GM12878 (cell line): ENCODE data around the gene SEC62. TPM values are rescaled to one million over a fixed set of nuclear protein-coding genes. Genes with fewer than 3 reads are reported as not detected.

Experiments used
- ATAC-seq: fragments of 200-7000 bp; cut with Tn5 transposase; 3 replicates; pipeline ENCODE4 v1.9.1; 2020; ENCODE audit warnings: mild to moderate bottlenecking, moderate library complexity
- BruUV-seq: library from RNA; stranded (reverse); fragments of 400-500 nt; replicated peaks from 2 replicates; lab custom pipeline; 2021; lab: Mats Ljungman, UMichigan
- CTCF ChIA-PET: fragments of 300-600 bp; sonication (Branson Sonifier 250); formaldehyde crosslinking; extraction: SDS; loops from one replicate; lab custom pipeline; 2021; ENCODE audit warnings: inconsistent platforms; lab: Yijun Ruan, JAX
- POLR2A ChIA-PET: fragments of 350-600 bp; formaldehyde crosslinking; extraction: SDS; loops from one replicate; lab custom pipeline; 2021; ENCODE audit warnings: inconsistent platforms; lab: Charles Lee
- RAD21 ChIA-PET: fragments of 300-600 bp; sonication (Branson Sonifier 250); formaldehyde crosslinking; loops from one replicate; lab custom pipeline; 2023; ENCODE audit warnings: antibody characterized with exemption; ENCODE audit not compliant: unreplicated experiment; lab: Charles Lee
- SMC1A ChIA-PET: fragments of 300-600 bp; sonication (Branson Sonifier 250); formaldehyde crosslinking; loops from one replicate; lab custom pipeline; 2023; ENCODE audit not compliant: unreplicated experiment, uncharacterized antibody; lab: Charles Lee
- DNase-seq: peaks from one replicate; pipeline ENCODE4 v3.0.0-alpha.2; 2011; ENCODE audit warnings: low read depth, low spot score
- FAIRE-seq: peaks from 3 replicates; lab custom pipeline; 2011; peaks lifted over from hg19 to GRCh38; lab: Jason Lieb, UNC
- H2AFZ ChIP-seq: 2 replicates; pipeline ENCODE4 v1.6.0; 2011; ENCODE audit warnings: low read depth, low read length, control low read depth; ENCODE audit not compliant: control insufficient read depth
- H3K27ac ChIP-seq: 2 replicates; pipeline ENCODE4 v1.5.1; 2011; ENCODE audit warnings: control low read depth; ENCODE audit not compliant: control insufficient read depth, insufficient read depth
- H3K27me3 ChIP-seq, 2 experiments: replicated peaks in 1 of 2; 2 replicates each; pipeline versions ENCODE4 v1.6.0 to v1.6.1; 2011; ENCODE audit warnings: low read length in 1 of 2; ENCODE audit not compliant: control insufficient read depth in 2 of 2, insufficient read depth in 2 of 2
- H3K36me3 ChIP-seq, 2 experiments: 2 replicates each; pipeline ENCODE4 v1.5.1; 2011; ENCODE audit warnings: low read length in 1 of 2; ENCODE audit not compliant: control insufficient read depth in 2 of 2, insufficient read depth in 2 of 2
- H3K4me1 ChIP-seq: 2 replicates; pipeline ENCODE4 v1.6.1; 2011; ENCODE audit warnings: mild to moderate bottlenecking, low read length, moderate library complexity, mixed read lengths; ENCODE audit not compliant: control insufficient read depth, insufficient read depth
- H3K4me2 ChIP-seq: 2 replicates; pipeline ENCODE4 v1.6.0; 2011; ENCODE audit warnings: control low read depth; ENCODE audit not compliant: control insufficient read depth, insufficient read depth
- H3K4me3 ChIP-seq: fragments of 200-600 bp; sonication (generic); 2 replicates; pipeline ENCODE4 v1.5.1; 2016
- H3K79me2 ChIP-seq: 2 replicates; pipeline ENCODE4 v1.6.0; 2011; ENCODE audit warnings: low read length; ENCODE audit not compliant: control insufficient read depth, insufficient read depth
- H3K9ac ChIP-seq: 2 replicates; pipeline ENCODE4 v1.8.0; 2011; ENCODE audit warnings: low read length, control low read depth, mixed read lengths; ENCODE audit not compliant: control insufficient read depth, insufficient read depth
- H3K9me3 ChIP-seq: replicated peaks from 3 replicates; pipeline ENCODE4 v1.5.1; 2011; ENCODE audit warnings: mild to moderate bottlenecking, low read length; ENCODE audit not compliant: control insufficient read depth, insufficient read depth
- H4K20me1 ChIP-seq: 2 replicates; pipeline ENCODE4 v1.6.0; 2011; ENCODE audit not compliant: control insufficient read depth, insufficient read depth
- CHD1 ChIP-seq: IDR thresholded peaks from 2 replicates; pipeline ENCODE4 v1.6.1; 2012; ENCODE audit warnings: low read depth, low read length, improper control_type of control experiment
- CHD2 ChIP-seq: IDR thresholded peaks from 2 replicates; pipeline ENCODE4 v1.6.1; 2011; ENCODE audit warnings: low read depth, low read length, improper control_type of control experiment, borderline replicate concordance
- CREM ChIP-seq: IDR thresholded peaks from 2 replicates; pipeline ENCODE4 v1.6.1; 2014; ENCODE audit warnings: antibody characterized with exemption, low read depth
- IRF4 ChIP-seq: IDR thresholded peaks from 2 replicates; pipeline ENCODE4 v1.6.1; 2011; ENCODE audit warnings: low read depth, low read length
- MTA3 ChIP-seq: IDR thresholded peaks from 2 replicates; pipeline ENCODE4 v1.6.1; 2012; ENCODE audit warnings: low read length, inconsistent platforms, borderline replicate concordance
- NBN ChIP-seq: fragments of 450-650 bp; IDR thresholded peaks from 2 replicates; pipeline ENCODE4 v1.6.1; 2016
- NFYA ChIP-seq: IDR thresholded peaks from 2 replicates; pipeline ENCODE4 v1.6.1; 2011; ENCODE audit warnings: low read depth, mild to moderate bottlenecking, low read length, improper control_type of control experiment, borderline replicate concordance
- PAX5 ChIP-seq: IDR thresholded peaks from 2 replicates; pipeline ENCODE4 v1.6.1; 2011; ENCODE audit warnings: low read depth, low read length, borderline replicate concordance
- PML ChIP-seq: IDR thresholded peaks from 2 replicates; pipeline ENCODE4 v1.6.1; 2012; ENCODE audit warnings: low read length, inconsistent platforms
- SREBF1 ChIP-seq: IDR thresholded peaks from 2 replicates; pipeline ENCODE4 v1.6.1; 2012; ENCODE audit warnings: mild to moderate bottlenecking, low read length
- SRF ChIP-seq, 2 experiments: IDR thresholded peaks; 2 replicates each; pipeline ENCODE4 v1.6.1; 2011; ENCODE audit warnings: low read depth in 2 of 2, low read length in 2 of 2, mild to moderate bottlenecking in 1 of 2, moderate library complexity in 1 of 2
- TARDBP ChIP-seq: IDR thresholded peaks from 2 replicates; pipeline ENCODE4 v1.6.1; 2016; ENCODE audit warnings: borderline replicate concordance
- TCF7 ChIP-seq: IDR thresholded peaks from 2 replicates; pipeline ENCODE4 v1.6.1; 2014; ENCODE audit warnings: antibody characterized with exemption, borderline replicate concordance
- ZNF217 ChIP-seq: fragments of 450-650 bp; IDR thresholded peaks from 2 replicates; pipeline ENCODE4 v1.6.1; 2017; ENCODE audit warnings: antibody characterized with exemption, mild to moderate bottlenecking
- WGBS: methylation state at CpG from one replicate; pipeline ENCODE4 v1.1.6; 2016; ENCODE audit warnings: low lambda C conversion rate; ENCODE audit not compliant: insufficient replicate concordance, insufficient coverage; ENCODE audit errors: missing lambda C conversion rate; 5-methylcytosine and 5-hydroxymethylcytosine counted together
- in situ Hi-C: fragments of 300-500 bp; cut with MboI; formaldehyde crosslinking; loops from 9 replicates; pipeline ENCODE4 v1.14.3; 2018; ENCODE audit warnings: mixed read lengths
- intact Hi-C: fragments of 100-400 bp; cut with micrococcal nuclease; formaldehyde crosslinking; loops from one replicate; pipeline ENCODE4 v1.14.2; 2022; ENCODE audit not compliant: unreplicated experiment
- polyA plus RNA-seq, 11 experiments: library from polyadenylated mRNA; depleted of rRNA in 4 of 11; unstranded in 6 of 11; stranded (reverse) in 5 of 11; fragments of >200 nt; fragmentation: Nextera tagmentation in 4 of 11; fragmentation: Illumina TruSeq in 1 of 11; extraction: Ambion mirVana in 4 of 11; extraction: Trizol in 1 of 11; gene quantifications; 1 replicate in 1 of 11; 2 replicates in 10 of 11; pipeline versions ENCODE4 v1.2.1 to v1.2.3, GENCODE V29; 2011 to 2016; ENCODE audit warnings: inconsistent platforms in 2 of 11, missing spikeins in 2 of 11, low read depth in 1 of 11
- total RNA-seq, 4 experiments: library from RNA; depleted of rRNA in 3 of 4; stranded (reverse); fragments of >200 nt in 3 of 4; fragmentation: Illumina TruSeq in 1 of 4; extraction: Trizol in 1 of 4; gene quantifications; 2 replicates each; pipeline versions ENCODE4 v1.2.1 to v1.2.3, GENCODE V29; 2013 to 2021
- TF ChIP-seq, protein P1 (sequence below): fragments of 450-650 bp; IDR thresholded peaks from 2 replicates; pipeline ENCODE4 v1.6.1; 2016; ENCODE audit warnings: mild to moderate bottlenecking
- TF ChIP-seq, protein P2 (sequence below): fragments of 450-650 bp; IDR thresholded peaks from 2 replicates; pipeline ENCODE4 v1.6.1; 2018; ENCODE audit warnings: borderline replicate concordance, mild to moderate bottlenecking; ENCODE audit not compliant: partially characterized antibody
- TF ChIP-seq, protein P3 (sequence below): fragments of 450-650 bp; IDR thresholded peaks from 2 replicates; pipeline ENCODE4 v1.6.1; 2017; ENCODE audit warnings: mild to moderate bottlenecking

The SEC62 gene
- total and polyA plus RNA-seq, 10 of the 15 experiments (the other 5 are each of a cell fraction or from before 2014, with no cell fraction given), result 25.6 to 270 (median 94.8) TPM

DNA sequence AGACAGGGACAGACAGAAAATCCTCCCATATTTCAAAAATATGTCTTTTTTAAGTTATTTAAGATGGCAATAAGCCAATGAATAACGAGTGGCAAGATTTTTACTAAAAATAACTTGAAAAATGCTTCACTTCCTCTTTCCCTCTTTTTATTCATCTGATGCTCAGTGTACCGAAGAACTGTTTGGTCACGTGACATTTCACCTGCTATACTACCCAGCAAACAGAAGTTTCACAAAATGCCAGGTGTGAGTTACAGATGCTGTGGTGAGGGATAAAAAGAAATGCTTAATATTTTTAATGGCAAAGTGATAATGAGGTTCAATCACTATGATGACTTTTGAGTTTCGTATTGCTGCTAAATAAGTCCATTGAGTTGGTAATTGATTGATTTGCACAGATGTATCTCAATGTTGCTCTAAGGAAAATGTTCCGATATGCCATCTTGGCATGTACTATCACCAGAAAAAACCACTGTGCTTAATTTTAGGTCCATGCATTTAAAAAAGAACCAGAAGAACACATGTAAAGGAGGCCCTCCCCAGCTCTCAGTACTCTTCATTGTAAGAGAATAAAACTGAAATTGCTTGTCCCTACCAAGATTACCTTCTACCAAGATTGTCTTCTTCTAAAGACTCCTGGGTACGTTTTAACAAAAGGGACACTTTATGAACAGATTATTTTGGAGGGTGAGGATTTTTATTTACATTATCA, 26.0 kb upstream of the SEC62 start:
- in situ Hi-C loops (no loop called here), intact Hi-C loops (no loop called here)
- H3K36me3 ChIP-seq, result no peaks in the 10 kb centered on the region
- no peaks in the 10 kb centered on the region; the same call in 2 of the 3 replicates for H3K9me3 ChIP-seq
- POLR2A ChIA-PET, result interaction anchor here (0.5 to 3.3 kb wide), 4 partner anchors 8 to 168 kb away, joined by 3 to 24 read pairs (median 5); partner anchors contain the start of gene SEC62
- H4K20me1 ChIP-seq, result no peaks in the 10 kb centered on the region
- ATAC-seq, result peak; percentile 86
- H3K4me1 ChIP-seq, result peaks cover 43% of the 10 kb centered on the region
- peak overlapping the region; percentile 45 for H3K4me3 ChIP-seq
- H3K27me3 ChIP-seq, result no peaks in the 10 kb centered on the region
- H3K4me2 ChIP-seq, result peak overlapping the region; percentile 70
- RAD21 ChIA-PET, result interaction anchor here (0.8 to 13.6 kb wide), 5 partner anchors 8 to 26 kb away, joined by 3 to 123 read pairs (median 4); partner anchors contain the start of gene SEC62
- SMC1A ChIA-PET, result interaction anchor here (1.4 to 14.2 kb wide), 5 partner anchors 8 to 27 kb away, joined by 13 to 174 read pairs (median 24); partner anchors contain the start of gene SEC62
- H3K79me2 ChIP-seq, result no peaks in the 10 kb centered on the region; the same call in 1 of the 2 replicates
- 0% methylated on average over 6 of the region's 6 CpGs for WGBS
- TSS peak; percentile 82 for BruUV-seq
- H2AFZ ChIP-seq, result peak overlapping the region; percentile 39
- FAIRE-seq, result peak; percentile 89
- H3K9ac ChIP-seq, result peak overlapping the region; percentile 78
- CTCF ChIA-PET, result interaction anchor here (1.0 to 2.7 kb wide), 2 partner anchors 14 to 27 kb away, joined by 3 to 12 read pairs; partner anchors contain the start of gene SEC62
- H3K27ac ChIP-seq, result peak overlapping the region; percentile 99
- peak; percentile 87 for DNase-seq
- no peak for TF ChIP-seq SRF (IDR thresholded peaks at IDR 0.05; ENCODE audit: low read depth in 2 of 2, low read length in 2 of 2)
- TF ChIP-seq CREM, result 0 out of 2 replicates have a peak, but pooled peaks have one; percentile 50
- peak; percentile 82 for TF ChIP-seq PML
- TF ChIP-seq TCF7, result peak; percentile 63; the same call in 1 of the 2 replicates
- peak; percentile 66; the same call in 1 of the 2 replicates for TF ChIP-seq NBN
- TF ChIP-seq, protein P1, sequence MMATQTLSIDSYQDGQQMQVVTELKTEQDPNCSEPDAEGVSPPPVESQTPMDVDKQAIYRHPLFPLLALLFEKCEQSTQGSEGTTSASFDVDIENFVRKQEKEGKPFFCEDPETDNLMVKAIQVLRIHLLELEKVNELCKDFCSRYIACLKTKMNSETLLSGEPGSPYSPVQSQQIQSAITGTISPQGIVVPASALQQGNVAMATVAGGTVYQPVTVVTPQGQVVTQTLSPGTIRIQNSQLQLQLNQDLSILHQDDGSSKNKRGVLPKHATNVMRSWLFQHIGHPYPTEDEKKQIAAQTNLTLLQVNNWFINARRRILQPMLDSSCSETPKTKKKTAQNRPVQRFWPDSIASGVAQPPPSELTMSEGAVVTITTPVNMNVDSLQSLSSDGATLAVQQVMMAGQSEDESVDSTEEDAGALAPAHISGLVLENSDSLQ, result peak; percentile 36; the same call in 1 of the 2 replicates
- TF ChIP-seq NFYA, result no peak
- TF ChIP-seq MTA3, result peak; percentile 88
- TF ChIP-seq, protein P2, sequence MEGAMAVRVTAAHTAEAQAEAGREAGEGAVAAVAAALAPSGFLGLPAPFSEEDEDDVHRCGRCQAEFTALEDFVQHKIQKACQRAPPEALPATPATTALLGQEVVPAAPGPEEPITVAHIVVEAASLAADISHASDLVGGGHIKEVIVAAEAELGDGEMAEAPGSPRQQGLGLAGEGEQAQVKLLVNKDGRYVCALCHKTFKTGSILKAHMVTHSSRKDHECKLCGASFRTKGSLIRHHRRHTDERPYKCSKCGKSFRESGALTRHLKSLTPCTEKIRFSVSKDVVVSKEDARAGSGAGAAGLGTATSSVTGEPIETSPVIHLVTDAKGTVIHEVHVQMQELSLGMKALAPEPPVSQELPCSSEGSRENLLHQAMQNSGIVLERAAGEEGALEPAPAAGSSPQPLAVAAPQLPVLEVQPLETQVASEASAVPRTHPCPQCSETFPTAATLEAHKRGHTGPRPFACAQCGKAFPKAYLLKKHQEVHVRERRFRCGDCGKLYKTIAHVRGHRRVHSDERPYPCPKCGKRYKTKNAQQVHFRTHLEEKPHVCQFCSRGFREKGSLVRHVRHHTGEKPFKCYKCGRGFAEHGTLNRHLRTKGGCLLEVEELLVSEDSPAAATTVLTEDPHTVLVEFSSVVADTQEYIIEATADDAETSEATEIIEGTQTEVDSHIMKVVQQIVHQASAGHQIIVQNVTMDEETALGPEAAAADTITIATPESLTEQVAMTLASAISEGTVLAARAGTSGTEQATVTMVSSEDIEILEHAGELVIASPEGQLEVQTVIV, result no peak
- no peak for TF ChIP-seq CHD2
- no peak for TF ChIP-seq TARDBP
- peak; percentile 48; the same call in 1 of the 2 replicates for TF ChIP-seq ZNF217
- TF ChIP-seq, protein P3, sequence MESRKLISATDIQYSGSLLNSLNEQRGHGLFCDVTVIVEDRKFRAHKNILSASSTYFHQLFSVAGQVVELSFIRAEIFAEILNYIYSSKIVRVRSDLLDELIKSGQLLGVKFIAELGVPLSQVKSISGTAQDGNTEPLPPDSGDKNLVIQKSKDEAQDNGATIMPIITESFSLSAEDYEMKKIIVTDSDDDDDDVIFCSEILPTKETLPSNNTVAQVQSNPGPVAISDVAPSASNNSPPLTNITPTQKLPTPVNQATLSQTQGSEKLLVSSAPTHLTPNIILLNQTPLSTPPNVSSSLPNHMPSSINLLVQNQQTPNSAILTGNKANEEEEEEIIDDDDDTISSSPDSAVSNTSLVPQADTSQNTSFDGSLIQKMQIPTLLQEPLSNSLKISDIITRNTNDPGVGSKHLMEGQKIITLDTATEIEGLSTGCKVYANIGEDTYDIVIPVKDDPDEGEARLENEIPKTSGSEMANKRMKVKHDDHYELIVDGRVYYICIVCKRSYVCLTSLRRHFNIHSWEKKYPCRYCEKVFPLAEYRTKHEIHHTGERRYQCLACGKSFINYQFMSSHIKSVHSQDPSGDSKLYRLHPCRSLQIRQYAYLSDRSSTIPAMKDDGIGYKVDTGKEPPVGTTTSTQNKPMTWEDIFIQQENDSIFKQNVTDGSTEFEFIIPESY, result no peak
- TF ChIP-seq CHD1, result peak; percentile 75; the same call in 1 of the 2 replicates
- no peak for TF ChIP-seq IRF4
- TF ChIP-seq PAX5, result peak; percentile 44; the same call in 1 of the 2 replicates
- TF ChIP-seq SREBF1, result no peak; the same call in 1 of the 2 replicates
